ENCODE measurements around the gene XRCC4.

DNA sequence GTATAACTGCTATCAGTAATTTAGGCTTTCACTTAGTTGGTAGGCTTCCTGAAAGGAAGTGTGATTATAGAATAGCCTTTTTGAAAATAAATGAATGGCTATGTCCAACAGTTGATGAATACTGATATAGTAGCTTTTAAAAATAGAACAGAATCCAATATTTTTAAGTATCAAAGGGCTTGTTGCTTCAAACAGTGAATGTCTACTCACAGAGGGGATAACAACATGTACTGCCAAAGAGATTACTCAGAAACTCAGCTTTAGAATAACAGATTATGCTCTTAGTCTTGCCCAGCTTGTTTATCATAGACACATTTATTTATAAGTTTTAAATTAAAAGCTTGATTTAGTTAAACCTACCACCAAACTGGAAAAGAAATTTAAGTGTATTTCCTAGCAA, 132.6 kb downstream of the XRCC4 start:
- TF ChIP-seq POLR2A (IDR thresholded peaks at IDR 0.05; ENCODE audit: insufficient read depth in 1 of 2, low read depth in 2 of 2, low read length in 2 of 2) (no peak), NR2C2 (CRISPR knock-in tag; IDR thresholded peaks at IDR 0.05; ENCODE audit: borderline replicate concordance) (no peak), ZNF747 (CRISPR knock-in tag; IDR thresholded peaks at IDR 0.05; ENCODE audit: borderline replicate concordance) (no peak), ATF2 (CRISPR knock-in tag; IDR thresholded peaks at IDR 0.05) (no peak), MXI1 (IDR thresholded peaks at IDR 0.05; ENCODE audit: borderline replicate concordance, low read depth, low read length) (no peak), SAFB2 (CRISPR knock-in tag; IDR thresholded peaks at IDR 0.05; ENCODE audit: borderline replicate concordance, low read depth) (no peak), EZH2 (conservative IDR thresholded peaks at IDR 0.05; ENCODE audit: low read depth, low read length) (no peak), GABPA (IDR thresholded peaks at IDR 0.05; ENCODE audit: low read depth, low read length) (no peak), GABPA (CRISPR knock-in tag; IDR thresholded peaks at IDR 0.05; ENCODE audit: low read depth) (no peak), CENPT (CRISPR knock-in tag; IDR thresholded peaks at IDR 0.05; ENCODE audit: low read depth) (no peak), AFF4 (CRISPR knock-in tag; IDR thresholded peaks at IDR 0.05) (no peak)
- TF ChIP-seq, protein P1, sequence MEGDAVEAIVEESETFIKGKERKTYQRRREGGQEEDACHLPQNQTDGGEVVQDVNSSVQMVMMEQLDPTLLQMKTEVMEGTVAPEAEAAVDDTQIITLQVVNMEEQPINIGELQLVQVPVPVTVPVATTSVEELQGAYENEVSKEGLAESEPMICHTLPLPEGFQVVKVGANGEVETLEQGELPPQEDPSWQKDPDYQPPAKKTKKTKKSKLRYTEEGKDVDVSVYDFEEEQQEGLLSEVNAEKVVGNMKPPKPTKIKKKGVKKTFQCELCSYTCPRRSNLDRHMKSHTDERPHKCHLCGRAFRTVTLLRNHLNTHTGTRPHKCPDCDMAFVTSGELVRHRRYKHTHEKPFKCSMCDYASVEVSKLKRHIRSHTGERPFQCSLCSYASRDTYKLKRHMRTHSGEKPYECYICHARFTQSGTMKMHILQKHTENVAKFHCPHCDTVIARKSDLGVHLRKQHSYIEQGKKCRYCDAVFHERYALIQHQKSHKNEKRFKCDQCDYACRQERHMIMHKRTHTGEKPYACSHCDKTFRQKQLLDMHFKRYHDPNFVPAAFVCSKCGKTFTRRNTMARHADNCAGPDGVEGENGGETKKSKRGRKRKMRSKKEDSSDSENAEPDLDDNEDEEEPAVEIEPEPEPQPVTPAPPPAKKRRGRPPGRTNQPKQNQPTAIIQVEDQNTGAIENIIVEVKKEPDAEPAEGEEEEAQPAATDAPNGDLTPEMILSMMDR (CRISPR knock-in tag; IDR thresholded peaks at IDR 0.05): no peak
- TF ChIP-seq, protein P2, sequence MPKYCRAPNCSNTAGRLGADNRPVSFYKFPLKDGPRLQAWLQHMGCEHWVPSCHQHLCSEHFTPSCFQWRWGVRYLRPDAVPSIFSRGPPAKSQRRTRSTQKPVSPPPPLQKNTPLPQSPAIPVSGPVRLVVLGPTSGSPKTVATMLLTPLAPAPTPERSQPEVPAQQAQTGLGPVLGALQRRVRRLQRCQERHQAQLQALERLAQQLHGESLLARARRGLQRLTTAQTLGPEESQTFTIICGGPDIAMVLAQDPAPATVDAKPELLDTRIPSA (CRISPR knock-in tag; IDR thresholded peaks at IDR 0.05; ENCODE audit: borderline replicate concordance): no peak
- TF ChIP-seq, protein P3, sequence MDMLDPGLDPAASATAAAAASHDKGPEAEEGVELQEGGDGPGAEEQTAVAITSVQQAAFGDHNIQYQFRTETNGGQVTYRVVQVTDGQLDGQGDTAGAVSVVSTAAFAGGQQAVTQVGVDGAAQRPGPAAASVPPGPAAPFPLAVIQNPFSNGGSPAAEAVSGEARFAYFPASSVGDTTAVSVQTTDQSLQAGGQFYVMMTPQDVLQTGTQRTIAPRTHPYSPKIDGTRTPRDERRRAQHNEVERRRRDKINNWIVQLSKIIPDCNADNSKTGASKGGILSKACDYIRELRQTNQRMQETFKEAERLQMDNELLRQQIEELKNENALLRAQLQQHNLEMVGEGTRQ (IDR thresholded peaks at IDR 0.05; ENCODE audit: low read depth, low read length): no peak
- TF ChIP-seq, protein P3 (CRISPR knock-in tag; IDR thresholded peaks at IDR 0.05; ENCODE audit: borderline replicate concordance): no peak
- TF ChIP-seq, protein P4, sequence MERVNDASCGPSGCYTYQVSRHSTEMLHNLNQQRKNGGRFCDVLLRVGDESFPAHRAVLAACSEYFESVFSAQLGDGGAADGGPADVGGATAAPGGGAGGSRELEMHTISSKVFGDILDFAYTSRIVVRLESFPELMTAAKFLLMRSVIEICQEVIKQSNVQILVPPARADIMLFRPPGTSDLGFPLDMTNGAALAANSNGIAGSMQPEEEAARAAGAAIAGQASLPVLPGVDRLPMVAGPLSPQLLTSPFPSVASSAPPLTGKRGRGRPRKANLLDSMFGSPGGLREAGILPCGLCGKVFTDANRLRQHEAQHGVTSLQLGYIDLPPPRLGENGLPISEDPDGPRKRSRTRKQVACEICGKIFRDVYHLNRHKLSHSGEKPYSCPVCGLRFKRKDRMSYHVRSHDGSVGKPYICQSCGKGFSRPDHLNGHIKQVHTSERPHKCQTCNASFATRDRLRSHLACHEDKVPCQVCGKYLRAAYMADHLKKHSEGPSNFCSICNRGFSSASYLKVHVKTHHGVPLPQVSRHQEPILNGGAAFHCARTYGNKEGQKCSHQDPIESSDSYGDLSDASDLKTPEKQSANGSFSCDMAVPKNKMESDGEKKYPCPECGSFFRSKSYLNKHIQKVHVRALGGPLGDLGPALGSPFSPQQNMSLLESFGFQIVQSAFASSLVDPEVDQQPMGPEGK (CRISPR knock-in tag; IDR thresholded peaks at IDR 0.05): no peak
